CD4-positive, alpha-beta T cell treated with Interleukin-4 for 1 hour (primary cell): ENCODE results near the gene CAVIN2.

Experiments
- DNase-seq, 2 donors: peaks; one replicate each; pipeline ENCODE4 v3.0.0-alpha.2; 2020 to 2022

CAVIN2 gene

DNA sequence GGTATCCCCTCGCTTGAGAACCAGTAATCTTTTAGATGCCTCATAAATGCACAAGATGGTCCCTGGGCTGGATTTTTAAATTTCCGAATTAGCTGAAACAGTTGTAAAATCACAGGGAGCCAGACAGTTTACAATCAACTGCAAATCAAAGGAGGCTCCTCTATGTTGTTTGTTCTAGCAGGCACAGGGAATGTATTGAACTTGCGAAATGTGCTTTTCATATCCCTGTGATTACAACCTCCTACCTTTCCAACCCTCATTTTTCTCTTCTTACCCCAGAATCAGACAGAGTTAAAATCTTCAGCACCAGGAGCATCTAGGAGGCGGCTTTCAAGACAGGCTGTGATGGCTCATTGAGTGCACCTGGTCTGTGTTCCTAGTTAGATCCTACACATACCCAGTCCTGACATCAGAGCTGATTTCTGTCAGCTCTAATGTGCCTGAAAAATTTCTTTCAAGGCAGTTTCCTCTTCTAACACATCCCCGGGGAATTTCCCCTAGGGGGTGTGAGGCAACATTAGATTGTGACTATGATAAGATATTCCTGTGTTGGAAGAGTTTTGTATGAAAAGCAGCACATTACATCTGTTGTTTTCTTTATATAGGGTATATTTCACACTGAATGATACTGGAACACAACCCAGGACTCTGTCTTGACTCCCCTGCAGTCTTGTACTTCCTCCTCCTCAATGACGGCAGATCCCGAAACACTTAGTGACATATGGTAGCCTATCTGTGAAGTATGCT, 17.9 kb upstream of the CAVIN2 start:
- DNase-seq, result no peak

DNA sequence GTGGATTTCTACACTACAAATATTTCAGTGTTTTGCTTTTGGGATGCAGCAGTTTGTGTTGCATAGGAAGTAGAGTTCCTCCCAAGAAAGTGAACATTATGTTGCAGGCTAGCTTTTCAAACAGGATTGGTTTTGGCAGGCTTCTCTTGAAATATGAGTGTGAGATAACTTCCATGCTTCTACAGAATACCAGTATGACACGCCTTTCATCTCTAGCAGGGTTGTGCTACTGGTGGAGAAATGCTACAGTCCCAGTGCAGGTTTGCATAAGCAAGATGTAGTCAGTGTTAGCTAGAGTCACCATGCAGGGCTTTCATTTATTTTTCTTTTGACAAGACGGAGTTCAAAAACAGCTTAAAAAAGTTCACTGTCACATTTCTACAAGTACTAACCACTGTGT, 17.1 kb upstream of the CAVIN2 start:
- no peak for DNase-seq

DNA sequence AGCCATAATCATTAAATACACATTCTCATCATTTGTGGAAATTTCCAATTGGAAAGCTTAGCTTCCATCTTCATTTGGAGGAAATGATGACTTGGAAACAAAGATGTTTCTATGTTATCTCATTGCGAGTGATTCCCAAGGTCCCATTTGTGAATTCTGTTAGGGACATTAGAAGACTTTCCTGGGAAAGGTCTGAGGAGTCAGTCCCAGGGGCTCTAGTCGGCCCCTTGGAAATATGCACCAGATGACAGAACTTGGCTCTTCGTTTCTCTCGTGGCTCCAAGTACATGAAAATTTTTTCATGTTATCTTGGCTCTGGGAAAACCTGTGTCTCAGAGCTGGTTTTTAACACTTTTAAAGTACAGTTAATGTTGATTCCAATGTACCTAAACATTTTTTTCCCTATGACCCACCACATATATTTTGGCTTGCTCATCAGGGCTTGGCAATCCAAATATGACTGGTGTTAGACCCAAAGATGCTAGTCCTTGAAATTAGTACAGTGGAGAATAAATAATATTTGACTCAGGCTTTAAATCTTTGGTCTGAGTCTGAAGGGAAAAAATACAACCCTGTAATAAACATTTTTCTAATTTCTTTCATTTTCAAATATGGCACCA, 15.4 kb upstream of the CAVIN2 start:
- DNase-seq, result no peak

DNA sequence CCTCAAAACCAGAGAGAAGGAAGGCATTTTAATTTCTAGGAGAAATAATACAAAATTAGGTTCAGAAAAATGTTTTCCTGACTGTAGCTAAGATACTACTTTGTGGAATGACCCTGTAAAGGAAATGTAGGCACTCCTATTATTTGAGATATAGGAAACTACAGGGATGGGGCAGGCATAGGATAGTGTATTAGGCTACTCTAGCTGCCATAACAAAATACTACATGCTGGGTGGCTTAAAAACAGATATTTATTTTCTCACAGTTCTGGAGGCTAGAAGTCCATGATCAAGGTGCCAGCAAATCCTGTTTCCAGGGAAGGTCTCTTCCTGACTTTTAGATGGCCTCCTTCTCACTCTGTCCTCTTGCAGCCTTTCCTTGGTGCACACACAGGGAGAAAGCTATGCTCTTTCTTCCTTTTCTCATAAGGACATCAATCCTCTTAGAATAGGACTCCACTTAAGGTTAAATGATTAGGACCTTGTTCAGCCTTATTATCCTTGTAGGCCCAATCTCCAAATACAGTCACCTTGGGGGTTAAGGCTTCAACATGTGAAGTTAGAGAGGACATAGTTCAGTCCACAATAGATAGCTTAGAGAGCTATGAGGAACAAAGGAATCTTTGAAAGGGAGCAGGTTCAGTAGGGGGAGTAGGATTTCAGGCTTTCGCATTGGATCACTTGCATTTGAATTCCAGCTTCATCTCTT, 14.0 kb upstream of the CAVIN2 start:
- DNase-seq, result no peak

DNA sequence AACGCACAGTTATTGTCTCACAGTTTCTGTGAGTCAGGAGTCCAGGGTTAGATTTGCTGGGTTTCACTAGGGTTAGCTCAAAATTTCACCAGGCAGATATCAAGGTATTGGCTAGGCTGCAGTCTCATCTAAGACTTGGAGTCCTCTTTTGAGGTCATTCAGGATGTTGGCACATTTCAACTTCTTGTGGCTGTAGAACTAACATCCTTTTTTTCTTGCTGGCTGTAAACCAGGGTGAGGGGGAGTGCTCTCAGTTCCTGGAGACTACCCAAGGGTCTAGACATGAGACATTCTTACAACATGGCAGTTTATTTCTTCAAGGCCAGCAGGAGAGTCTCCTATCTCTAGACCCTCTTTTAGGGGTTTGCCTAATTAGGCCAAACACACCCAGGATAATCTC, 12.8 kb upstream of the CAVIN2 start:
- DNase-seq, result no peak

- DNase-seq, result no peak
These were observed 11.0 kb upstream of the CAVIN2 start for GRCh38 chr2:191857886-191858285.

- no peak for DNase-seq
These were observed 10.4 kb upstream of the CAVIN2 start for GRCh38 chr2:191857259-191857805.

DNA sequence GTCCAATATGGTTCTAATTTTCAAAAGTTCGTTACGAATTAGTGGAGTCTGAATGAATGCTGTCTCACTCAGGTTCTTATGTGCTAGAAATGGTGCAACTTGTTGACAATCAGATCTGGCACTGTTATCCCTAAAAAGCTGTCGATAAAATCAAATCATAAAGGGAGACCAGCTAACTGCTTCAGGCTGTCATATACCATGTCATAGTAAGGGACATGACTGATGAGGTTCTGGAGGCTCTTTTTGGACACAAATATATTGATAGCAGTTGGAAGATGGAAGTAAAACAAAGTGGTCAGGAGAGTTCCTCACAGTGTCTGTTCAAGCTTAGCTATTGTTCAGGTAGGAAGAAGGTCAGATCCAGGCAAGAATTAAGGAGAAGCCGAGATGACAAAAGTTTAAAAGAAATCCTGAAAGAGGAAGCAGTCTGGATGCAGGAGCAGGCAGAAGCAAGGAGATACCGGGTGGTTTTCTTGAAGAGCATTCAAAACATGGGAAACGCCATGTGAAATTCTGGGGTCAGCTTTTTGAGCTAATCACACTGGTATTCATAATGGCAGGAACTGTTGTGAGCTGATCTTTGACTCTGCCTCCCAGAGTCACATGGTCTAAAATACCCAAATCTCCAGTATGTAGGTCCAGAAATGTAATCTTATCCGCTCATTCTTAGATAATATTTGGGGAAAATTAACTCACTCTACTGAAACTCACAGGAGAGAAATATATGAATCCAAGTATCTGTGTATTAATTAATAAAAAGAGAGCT, 9.4 kb upstream of the CAVIN2 start:
- DNase-seq, result no peak

DNA sequence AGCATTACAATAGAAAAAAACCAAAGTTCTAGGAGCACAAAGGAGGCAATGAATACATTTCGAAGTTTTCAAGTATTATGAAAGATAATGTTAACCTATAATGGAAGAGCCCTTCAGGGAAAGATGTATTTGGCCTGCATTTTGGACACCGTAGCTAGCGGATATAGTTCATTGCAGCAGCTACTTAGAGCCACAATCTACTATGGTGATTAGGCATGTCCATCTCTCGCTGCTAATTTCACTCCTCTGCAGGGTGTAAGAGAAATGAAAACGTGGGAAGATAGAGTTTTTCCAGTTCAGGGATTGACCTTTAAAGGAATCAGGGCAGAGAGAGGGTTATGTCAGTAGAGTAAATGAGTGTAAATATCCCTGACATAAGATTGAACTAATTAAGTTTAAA, 8.5 kb upstream of the CAVIN2 start:
- no peak for DNase-seq

DNA sequence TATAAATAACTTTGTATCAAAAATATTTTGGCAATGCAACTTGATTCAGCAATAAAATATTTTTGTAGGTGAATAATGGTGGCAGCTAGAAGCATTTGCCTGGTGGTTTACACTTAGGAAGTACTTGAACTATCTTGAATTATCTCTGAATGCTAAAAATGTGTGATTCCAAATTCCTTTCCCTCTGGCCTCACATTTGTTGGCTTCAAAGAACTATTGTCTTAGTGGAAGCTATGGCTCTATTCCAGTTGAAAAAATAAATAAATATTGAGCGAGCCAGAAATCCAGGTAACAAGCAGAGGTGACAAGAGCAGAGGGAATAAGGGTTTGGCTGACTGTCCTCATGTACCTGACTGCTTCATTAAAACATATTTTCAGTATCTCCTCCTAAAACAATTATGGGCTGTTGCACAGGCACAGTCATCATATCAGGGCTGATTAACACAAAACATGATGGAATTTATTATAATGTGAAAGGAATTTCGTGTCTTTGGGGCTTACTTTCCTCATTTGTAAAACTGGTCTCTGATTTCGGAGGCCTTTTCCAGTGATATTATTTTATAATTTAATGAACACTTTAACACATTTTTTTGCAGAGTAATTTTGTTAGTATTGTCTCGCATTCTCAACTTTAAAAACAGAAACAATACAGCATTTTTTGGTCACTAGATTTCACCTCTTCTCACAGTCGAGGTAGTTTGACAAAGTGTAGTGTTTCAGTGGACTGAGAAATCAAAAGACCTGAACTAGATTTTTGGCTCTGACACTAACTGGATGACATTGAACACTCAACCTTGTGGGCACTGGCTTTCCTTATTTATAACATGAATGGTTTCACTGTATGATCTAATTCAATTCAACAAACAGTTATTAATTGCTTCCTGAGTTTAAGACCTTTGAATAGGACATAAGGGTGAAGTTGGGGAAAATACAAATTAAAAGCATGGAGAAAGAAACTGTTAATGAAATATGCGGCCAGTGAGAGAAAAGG, 7.8 kb upstream of the CAVIN2 start:
- no peak for DNase-seq

DNA sequence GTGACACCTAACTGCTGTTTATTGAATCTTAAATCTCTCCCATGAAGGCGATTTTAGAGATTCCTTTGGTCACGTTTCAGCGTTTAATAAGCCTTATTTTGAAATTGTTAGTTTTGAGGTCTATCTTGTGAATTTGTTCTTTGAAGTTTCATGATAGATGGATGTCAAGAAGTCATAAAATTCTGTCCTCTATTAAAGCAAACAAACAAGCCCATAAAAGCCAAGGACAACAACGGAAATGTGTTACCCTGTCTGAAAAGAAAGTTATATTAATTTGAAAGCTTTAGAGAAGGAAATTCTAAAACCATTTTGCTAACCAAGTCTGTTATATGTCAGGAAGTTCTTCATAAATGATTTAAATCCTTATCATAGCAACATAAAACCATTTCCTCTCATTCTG, 7.0 kb upstream of the CAVIN2 start:
- no peak for DNase-seq

DNA sequence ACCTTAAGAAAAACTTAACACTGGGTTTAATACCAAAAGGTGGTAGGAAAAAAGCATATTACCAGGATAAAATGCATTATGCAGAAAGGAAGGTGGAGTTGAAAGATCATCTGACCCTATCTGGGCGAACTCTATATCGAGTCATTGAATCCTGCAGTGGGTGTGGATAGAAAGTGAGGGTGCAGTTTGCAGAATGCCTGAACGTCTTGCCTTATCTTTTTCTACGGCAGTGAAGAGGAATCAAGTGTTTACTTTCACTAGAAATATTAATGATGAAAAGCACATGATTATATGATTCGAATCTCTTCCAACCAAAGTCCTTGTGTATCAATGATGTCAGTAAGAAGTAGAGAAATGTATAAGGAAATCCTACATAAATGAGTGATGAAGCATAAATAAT, 4.3 kb upstream of the CAVIN2 start:
- no peak for DNase-seq

GRCh38 chr2:191848771-191849767, 2.2 kb upstream of the CAVIN2 start:
- no peak for DNase-seq

DNA sequence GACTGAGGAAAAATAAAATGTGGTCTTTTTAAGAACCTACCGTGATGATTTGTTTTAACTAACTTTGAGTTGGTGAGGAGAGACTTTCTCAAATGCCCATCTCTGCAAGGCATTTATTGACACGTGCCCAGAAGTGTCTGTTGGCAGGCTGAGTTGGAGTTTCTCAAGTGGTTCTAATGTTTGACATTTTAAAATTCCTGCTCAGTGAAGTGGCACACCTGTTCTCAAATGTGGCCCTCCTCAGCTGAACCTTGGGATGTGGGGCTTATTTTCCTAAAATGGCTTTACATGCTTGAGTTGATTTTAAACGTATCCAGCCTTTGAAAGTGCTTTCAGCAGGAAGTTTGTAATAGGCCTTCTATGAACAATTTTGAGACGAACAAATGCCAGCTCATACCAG, 876 bp upstream of the CAVIN2 start:
- DNase-seq, result no peak

DNA sequence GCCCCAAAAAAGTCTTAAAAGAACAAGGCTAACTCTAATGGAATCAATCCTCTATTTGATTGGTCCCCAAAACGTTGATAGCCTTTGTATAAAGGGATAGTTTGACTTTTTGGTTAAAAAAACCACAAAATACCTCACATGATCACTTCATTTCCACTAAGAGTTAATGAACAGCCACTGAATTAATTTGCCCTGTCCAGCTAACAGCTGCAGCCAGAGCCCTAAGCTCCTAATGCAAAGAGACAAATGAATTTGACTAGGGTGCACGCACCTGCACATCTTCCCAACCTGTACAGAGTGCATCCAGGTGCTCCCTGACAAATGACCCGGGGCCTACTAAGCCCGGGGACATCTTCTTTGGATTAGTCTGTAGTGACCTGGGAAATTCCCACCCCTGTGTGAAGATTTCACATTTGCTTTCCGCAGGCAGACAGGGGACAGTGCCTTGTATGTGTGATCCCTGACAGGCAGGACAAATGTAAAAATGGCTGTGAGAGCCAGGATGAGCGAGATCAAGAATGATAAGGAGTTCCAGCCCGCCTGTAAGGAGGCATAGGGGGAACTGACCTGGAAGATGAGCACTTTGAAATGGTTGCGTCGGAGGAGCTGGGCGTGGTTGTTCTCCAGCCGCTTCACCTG, 893 bp downstream of the CAVIN2 start:
- DNase-seq, result no peak

GRCh38 chr2:191845248-191845715, 1.6 kb downstream of the CAVIN2 start:
- no peak for DNase-seq

DNA sequence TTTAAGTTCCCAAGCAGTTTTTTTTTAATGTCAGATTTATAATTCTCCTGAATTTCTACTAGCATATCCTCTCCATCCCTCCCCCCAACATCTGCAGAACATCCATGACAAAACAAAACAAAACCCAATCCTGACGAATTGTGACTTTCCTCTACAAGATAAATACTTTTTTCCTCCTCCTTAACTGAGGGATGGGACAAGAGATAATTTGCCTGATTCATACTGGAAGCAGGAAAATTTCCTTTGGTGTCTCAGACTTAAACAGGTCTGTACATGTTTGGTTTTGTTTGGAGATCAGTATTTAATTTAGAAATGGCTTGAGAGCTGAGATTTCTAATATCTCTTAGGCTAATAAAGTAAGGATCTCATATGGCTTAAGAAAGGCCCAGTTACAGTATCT, 2.2 kb downstream of the CAVIN2 start:
- DNase-seq, result no peak

DNA sequence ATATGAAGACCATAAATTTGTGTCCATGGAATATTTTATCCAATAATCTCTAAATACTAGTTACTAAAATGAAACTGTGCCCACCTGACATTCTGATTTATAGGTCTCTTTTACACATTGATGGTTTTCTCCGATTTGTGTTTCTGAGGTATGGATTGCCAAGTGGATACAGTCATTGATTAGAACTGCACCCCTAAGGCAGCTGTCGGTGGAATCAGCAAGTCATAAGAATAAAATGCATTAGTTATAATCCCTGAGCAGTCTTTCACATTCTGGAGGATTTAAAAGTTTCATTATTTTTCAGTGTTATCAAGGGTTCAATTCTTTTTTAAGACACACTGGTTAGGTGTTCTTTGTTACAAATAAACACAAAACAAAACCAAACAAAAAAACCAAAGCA, 6.0 kb downstream of the CAVIN2 start:
- no peak for DNase-seq

GRCh38 chr2:191839918-191840804, 6.7 kb downstream of the CAVIN2 start:
- no peak for DNase-seq
